GM12873 (cell line): ENCODE measurements around the gene RNF26.

Source experiments
- CTCF ChIP-seq: IDR thresholded peaks from 2 replicates; pipeline ENCODE4 v1.5.1; 2012; ENCODE audit warnings: low read depth, mild to moderate bottlenecking, moderate library complexity, low read length, control low read depth; ENCODE audit not compliant: insufficient read depth; ENCODE audit errors: missing control alignments

Gene RNF26

GRCh38 chr11:119298726-119299125 lies 35.6 kb upstream of the RNF26 start:
- TF ChIP-seq CTCF, result no peak

- TF ChIP-seq CTCF, result no peak
Observed at GRCh38 chr11:119299416-119299815, 34.9 kb upstream of the RNF26 start.

- TF ChIP-seq CTCF, result no peak
Observed at GRCh38 chr11:119300198-119300964, 33.9 kb upstream of the RNF26 start.

GRCh38 chr11:119303227-119303718 lies 31.1 kb upstream of the RNF26 start:
- TF ChIP-seq CTCF, result no peak

GRCh38 chr11:119305556-119306372 lies 28.6 kb upstream of the RNF26 start:
- no peak for TF ChIP-seq CTCF

GRCh38 chr11:119306373-119306890 lies 27.9 kb upstream of the RNF26 start:
- TF ChIP-seq CTCF, result no peak

- no peak for TF ChIP-seq CTCF
Observed at GRCh38 chr11:119307219-119307618, 27.1 kb upstream of the RNF26 start.
